Iris pigment epithelial cell (primary cell): Measurements from ENCODE around the gene NCAPD2.

Experiments
- DNase-seq: peaks from one replicate; pipeline ENCODE4 v3.0.0-alpha.2; 2011; ENCODE audit warnings: low read depth

NCAPD2 gene

GRCh38 chr12:6493497-6494257 lies at the start of gene NCAPD2:
NCAPD2 (plus strand) TSS chr12:6494102; CDS start chr12:6495099, 997 bp downstream.
- DNase-seq = peak; percentile 97

GRCh38 chr12:6444704-6445688 lies 48.9 kb upstream of the NCAPD2 start, which contains the start of gene CD27:
CD27 (plus strand) TSS chr12:6444955; CDS start chr12:6445096, 141 bp downstream.
- DNase-seq = no peak

DNA sequence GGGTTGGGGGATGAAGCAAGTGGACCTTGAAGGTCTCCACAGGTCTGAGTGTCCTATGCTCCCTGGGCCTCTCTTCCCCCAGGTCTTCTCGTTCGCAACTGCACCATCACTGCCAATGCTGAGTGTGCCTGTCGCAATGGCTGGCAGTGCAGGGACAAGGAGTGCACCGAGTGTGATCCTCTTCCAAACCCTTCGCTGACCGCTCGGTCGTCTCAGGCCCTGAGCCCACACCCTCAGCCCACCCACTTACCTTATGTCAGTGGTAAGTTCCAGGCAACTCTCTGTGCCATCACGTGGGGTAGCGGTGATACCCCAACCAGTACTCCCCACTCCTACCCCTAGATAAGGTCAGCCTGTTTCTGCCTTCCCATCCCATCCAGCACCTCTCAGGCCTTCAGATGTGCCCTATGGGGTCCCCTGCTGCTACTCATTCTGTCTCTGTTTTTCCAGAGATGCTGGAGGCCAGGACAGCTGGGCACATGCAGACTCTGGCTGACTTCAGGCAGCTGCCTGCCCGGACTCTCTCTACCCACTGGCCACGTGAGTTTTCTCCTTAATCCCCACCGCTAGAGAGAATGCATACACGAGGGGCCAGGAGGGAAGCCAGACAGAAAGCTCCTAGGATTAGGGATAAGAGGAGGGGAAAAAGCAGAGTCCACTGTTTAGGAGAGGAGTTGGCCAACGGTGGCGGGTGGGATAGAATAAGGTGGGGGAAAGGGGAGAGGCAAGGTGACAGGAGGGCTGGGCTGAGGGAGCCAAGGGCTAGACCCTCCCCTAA lies 43.6 kb upstream of the NCAPD2 start:
- peak; percentile 12 for DNase-seq

DNA sequence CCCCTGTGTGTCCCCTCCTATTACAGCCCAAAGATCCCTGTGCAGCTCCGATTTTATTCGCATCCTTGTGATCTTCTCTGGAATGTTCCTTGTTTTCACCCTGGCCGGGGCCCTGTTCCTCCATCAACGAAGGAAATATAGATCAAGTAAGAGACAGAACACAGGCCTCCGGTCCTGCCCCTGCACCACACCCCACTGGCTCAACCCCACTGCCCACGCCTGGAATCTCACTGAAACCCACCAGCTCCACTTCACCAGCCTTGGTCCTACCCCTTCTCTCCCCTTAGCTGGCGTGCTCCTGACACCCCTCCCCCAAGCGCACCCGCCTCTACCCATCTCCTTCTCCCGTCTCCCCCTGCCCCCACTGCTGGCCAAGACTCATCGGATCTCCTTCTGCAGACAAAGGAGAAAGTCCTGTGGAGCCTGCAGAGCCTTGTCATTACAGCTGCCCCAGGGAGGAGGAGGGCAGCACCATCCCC lies 43.0 kb upstream of the NCAPD2 start:
- DNase-seq = peak; percentile 19

GRCh38 chr12:6451348-6452244 lies 42.3 kb upstream of the NCAPD2 start, which contains the start of gene TAPBPL:
TAPBPL (plus strand) TSS chr12:6452042; CDS start chr12:6452249, 207 bp downstream.
- DNase-seq = peak; percentile 83

GRCh38 chr12:6452245-6452943 lies 41.5 kb upstream of the NCAPD2 start:
- no peak for DNase-seq

DNA sequence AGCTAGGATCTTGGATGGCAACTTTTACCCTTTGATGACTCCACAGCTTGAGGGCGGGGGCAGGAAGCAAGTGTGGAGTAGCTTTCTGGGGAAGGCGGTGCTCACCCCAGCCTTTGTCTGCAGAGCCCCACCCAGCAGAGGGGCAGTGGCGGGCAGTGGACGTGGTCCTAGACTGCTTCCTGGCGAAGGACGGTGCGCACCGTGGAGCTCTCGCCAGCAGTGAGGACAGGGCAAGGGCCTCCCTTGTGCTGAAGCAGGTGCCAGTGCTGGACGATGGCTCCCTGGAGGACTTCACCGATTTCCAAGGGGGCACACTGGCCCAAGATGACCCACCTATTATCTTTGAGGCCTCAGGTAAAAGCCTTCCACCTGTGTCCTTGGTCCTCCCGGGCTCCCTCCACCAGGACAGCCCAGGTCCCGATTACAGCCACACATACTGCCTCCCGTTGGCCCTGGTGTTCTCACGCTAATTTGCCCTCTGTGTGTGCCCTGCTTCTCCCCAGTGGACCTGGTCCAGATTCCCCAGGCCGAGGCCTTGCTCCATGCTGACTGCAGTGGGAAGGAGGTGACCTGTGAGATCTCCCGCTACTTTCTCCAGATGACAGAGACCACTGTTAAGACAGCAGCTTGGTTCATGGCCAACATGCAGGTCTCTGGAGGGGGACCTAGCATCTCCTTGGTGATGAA lies 40.8 kb upstream of the NCAPD2 start:
- DNase-seq = no peak

DNA sequence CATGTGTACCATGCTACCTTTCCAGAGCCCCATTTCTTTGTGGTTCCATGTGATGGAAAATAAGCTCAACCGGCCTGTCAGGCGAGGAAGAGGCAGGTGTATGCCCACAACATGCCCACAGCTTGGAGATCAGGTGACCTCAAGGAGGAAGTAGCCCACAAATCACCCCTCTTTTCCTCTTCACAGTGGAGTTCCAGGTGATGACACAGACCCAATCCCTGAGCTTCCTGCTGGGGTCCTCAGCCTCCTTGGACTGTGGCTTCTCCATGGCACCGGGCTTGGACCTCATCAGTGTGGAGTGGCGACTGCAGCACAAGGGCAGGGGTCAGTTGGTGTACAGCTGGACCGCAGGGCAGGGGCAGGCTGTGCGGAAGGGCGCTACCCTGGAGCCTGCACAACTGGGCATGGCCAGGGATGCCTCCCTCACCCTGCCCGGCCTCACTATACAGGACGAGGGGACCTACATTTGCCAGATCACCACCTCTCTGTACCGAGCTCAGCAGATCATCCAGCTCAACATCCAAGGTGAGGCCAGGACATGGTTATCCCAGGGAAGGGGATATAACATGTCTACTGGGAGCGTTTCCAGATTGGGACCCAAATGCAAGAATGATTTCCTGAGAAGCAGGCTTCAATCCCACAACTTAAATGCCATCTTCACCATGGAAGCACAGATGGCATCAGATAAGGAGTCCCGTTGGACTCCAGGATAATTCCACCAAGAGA lies 36.5 kb upstream of the NCAPD2 start:
- DNase-seq = no peak

GRCh38 chr12:6458281-6459003 lies 35.5 kb upstream of the NCAPD2 start:
- no peak for DNase-seq

DNA sequence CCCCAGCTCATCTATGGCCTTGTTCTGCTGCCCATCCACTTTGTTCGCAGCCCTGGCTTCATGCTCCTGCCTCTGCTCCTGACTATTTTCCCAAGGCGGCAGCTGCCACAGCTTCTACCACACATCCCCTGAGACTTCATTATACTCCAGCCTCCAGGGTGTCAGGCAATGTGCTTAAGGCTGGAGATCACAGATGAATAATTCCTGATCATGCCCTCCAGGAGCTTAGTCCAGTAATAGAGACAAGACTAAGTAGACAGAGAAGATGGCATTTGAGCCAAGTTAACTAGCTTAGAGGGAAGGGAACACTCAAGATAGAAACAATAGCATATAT lies 34.9 kb upstream of the NCAPD2 start:
- no peak for DNase-seq

DNA sequence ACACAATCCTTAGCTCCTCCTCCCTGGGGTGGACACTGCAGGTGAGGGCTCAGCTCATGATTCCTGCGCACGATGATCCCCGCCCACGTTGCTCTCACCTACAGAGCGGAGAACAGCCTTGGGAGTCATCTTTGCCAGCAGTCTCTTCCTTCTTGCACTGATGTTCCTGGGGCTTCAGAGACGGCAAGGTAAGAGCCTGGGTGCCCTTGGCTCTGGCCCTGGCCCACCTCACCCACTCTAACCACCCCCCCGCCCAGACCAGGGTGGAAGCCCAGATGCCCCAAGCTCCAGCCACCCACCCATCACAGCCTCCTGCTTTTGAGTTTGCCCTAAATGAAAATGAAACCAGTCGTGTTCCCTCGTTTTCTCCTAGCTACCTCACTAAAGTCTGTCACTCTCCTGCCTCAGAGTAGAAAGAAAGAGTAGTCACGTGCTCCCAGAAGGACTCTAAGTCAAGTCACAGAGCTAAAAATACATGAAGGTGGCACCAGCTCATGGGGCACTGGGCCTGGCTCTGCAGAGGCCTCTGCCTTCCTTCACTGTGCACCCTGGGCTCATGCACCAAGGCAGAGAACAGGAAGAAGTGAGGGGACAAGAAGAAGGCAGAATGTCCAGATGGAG lies 33.0 kb upstream of the NCAPD2 start:
- no peak for DNase-seq

DNA sequence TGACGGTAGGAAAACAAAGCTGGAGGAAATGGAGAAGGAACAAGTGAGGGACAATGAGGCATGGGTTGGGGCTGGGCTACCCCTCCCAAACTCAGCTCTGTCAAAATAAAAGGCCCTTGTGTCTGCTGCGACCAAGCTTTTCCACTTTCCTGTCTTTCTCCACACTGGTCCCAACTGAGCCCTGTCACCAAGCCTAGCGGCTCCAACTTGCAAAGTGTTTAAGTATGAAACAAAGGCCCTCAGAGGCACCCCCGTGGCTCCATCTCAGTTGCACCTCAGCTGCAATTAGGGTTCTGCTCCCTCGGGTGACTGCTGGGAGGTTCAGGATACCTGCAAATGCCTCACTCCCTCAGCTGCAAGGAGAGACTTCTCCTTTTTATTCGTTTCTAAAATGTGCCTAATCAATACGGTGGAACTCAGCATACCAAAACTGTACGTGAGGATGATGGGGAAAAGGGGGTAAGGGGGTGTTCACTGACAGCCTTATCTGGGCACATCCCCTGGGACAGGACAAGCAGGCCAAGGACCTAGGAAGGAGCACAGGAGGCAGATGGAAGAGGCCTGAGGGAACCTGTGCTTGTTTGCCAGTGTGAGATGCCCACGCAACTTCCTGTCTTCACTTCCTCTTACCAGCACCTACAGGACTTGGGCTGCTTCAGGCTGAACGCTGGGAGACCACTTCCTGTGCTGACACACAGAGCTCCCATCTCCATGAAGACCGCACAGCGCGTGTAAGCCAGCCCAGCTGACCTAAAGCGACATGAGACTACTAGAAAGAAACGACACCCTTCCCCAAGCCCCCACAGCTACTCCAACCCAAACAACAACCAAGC lies 32.3 kb upstream of the NCAPD2 start:
- peak; percentile 36 for DNase-seq

DNA sequence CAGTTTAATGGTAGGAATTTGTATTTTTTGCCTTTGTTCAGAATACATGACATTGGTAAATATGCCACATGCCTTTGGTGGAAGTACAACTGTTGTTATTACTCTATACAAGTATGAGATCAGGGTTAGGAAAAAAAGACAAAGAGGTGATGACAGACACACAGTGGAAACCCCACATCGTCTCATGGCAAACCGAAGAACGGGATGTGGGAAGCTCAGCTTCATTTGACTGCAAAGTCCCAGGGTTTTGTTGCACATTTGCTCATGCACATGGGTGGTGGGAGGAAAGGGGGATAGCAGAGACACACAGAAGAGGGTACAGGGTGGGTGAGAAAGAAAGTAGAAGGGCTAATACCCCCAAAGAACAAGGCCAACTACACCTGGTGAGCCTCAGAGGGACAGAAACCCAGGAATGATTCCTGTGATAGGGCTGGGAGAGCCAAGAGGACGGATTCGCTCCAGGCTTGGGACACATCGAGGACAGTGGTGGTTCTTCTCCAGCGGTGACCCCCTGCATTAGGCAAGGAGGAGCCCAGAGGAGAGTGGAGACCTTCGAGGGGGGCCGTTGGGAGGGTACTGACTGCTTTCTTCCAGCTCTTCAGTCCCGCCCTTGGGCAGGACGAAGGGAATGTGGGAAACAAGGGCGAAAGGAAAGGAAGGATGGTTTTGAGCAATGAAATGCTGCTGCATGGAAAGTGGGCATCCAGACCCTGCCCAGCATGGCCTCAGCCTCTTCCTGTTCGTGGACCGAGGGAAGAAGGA lies 31.5 kb upstream of the NCAPD2 start:
- no peak for DNase-seq

DNA sequence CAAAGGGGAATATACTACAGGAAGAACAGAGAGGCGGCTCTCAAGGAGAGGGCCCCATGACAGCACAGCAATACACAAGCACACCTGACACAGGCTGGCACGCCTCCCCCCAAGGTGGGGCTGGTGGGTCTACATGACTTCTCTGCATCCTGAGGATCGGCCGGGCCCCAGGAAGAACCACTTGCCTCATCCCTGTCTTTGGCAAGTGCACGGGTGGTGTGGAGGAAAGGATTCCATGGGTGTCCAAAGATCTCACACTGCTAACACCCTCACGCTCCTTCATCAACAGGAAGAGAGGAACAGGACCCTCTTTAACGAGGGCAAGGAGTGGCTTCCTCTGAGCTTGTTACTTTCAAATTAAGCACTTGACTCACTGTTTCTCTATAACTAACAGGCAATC lies 30.7 kb upstream of the NCAPD2 start:
- no peak for DNase-seq

DNA sequence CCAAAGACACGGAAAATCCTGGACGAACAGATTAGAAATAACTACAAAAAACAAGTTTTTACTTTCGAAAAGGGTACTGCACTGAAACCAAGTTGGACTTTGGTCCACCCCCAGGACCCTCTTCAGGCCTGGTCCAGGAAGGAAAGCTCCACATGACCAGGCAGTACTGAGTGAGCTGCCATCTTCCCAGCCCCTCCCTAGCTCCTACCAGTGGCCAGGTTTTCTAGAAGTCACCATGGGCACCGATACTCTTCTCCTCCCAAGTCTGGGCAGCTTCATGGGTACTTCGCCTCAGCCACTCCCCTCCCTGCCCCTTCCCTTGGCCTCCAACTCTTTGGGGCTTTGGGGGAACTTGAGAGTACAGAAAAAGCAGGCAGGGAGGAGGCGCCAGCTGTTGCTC lies 30.0 kb upstream of the NCAPD2 start:
- no peak for DNase-seq

DNA sequence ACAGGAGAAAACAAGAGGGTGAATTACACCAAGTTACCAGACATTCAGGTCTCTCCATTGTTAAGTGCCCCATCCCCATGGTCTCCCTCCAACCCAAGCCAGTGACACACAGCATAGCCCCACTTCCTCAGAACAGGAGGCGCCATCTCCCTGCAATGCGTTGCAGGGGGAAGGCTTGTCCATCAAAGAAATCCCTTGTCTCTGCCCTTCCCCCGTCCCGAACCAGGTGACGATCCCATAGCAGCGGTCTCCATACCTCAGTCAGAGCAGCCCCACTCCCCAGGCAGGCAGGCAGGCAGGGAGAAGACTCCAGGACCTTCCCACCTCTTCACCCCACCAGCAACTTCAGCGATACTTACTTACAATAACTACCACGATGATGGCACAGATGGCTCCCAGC lies 29.4 kb upstream of the NCAPD2 start:
- no peak for DNase-seq
